ENCODE measurements around the gene ZBED1.
"Not testable (repeated sequence)": the region's sequence is repeated elsewhere in the genome, so short reads cannot be mapped to it uniquely, and the experiment has no call there.

The ZBED1 gene

GRCh38 chrX:2479982-2480381 is 20.8 kb downstream of the ZBED1 start:
- DNase-seq (ENCODE audit: extremely low spot score, insufficient read length, low read depth), result not testable (repeated sequence)
- peak; percentile 47 for FAIRE-seq

- DNase-seq (ENCODE audit: extremely low spot score, insufficient read length, low read depth), result no peak
- no peak for FAIRE-seq
These were observed 21.4 kb downstream of the ZBED1 start for GRCh38 chrX:2479420-2479780.

GRCh38 chrX:2478546-2479419 is 22.0 kb downstream of the ZBED1 start:
- FAIRE-seq (no peak), DNase-seq (ENCODE audit: extremely low spot score, insufficient read length, low read depth) (no peak)

GRCh38 chrX:2477313-2477712 is 23.5 kb downstream of the ZBED1 start:
- not testable (repeated sequence) for DNase-seq (ENCODE audit: extremely low spot score, insufficient read length, low read depth); FAIRE-seq

- FAIRE-seq, result no peak
- DNase-seq (ENCODE audit: extremely low spot score, insufficient read length, low read depth), result no peak
These were observed 25.6 kb downstream of the ZBED1 start for GRCh38 chrX:2474963-2475726.

GRCh38 chrX:2474280-2474962 is 26.4 kb downstream of the ZBED1 start:
- DNase-seq (ENCODE audit: extremely low spot score, insufficient read length, low read depth) (no peak), FAIRE-seq (no peak)

- not testable (repeated sequence) for DNase-seq (ENCODE audit: extremely low spot score, insufficient read length, low read depth); FAIRE-seq
These were observed 27.7 kb downstream of the ZBED1 start for GRCh38 chrX:2473064-2473463.

- no peak for FAIRE-seq
These were observed 29.1 kb downstream of the ZBED1 start for GRCh38 chrX:2471641-2472040.

GRCh38 chrX:2471126-2471525 is 29.6 kb downstream of the ZBED1 start:
- FAIRE-seq; DNase-seq (ENCODE audit: extremely low spot score, insufficient read length, low read depth): not testable (repeated sequence)

More at GRCh38 chrX:2471641-2472040, 29.1 kb downstream of the ZBED1 start:
- DNase-seq (ENCODE audit: extremely low spot score, insufficient read length, low read depth), result no peak

GRCh38 chrX:2469852-2470251 is 30.9 kb downstream of the ZBED1 start:
- DNase-seq (ENCODE audit: extremely low spot score, insufficient read length, low read depth); FAIRE-seq: not testable (repeated sequence)

- DNase-seq (ENCODE audit: extremely low spot score, insufficient read length, low read depth) (no peak), FAIRE-seq (no peak)
These were observed 31.5 kb downstream of the ZBED1 start for GRCh38 chrX:2469196-2469685.

- FAIRE-seq (no peak), DNase-seq (ENCODE audit: extremely low spot score, insufficient read length, low read depth) (no peak)
These were observed 32.2 kb downstream of the ZBED1 start for GRCh38 chrX:2468261-2469195.

GRCh38 chrX:2466876-2467656 is 33.7 kb downstream of the ZBED1 start:
- DNase-seq (ENCODE audit: extremely low spot score, insufficient read length, low read depth), result no peak
- no peak for FAIRE-seq

- no peak for FAIRE-seq
- no peak for DNase-seq (ENCODE audit: extremely low spot score, insufficient read length, low read depth)
These were observed 36.1 kb downstream of the ZBED1 start for GRCh38 chrX:2464677-2465166.

GRCh38 chrX:2463973-2464676 is 36.7 kb downstream of the ZBED1 start:
- DNase-seq (ENCODE audit: extremely low spot score, insufficient read length, low read depth) (no peak), FAIRE-seq (no peak)

- DNase-seq (ENCODE audit: extremely low spot score, insufficient read length, low read depth); FAIRE-seq: not testable (repeated sequence)
These were observed 37.3 kb downstream of the ZBED1 start for GRCh38 chrX:2463481-2463880.

GRCh38 chrX:2462780-2463179 is 38.0 kb downstream of the ZBED1 start:
- DNase-seq (ENCODE audit: extremely low spot score, insufficient read length, low read depth) (no peak), FAIRE-seq (no peak)

GRCh38 chrX:2462074-2462473 is 38.7 kb downstream of the ZBED1 start:
- no peak for FAIRE-seq
- DNase-seq (ENCODE audit: extremely low spot score, insufficient read length, low read depth), result no peak
